OCI-LY3 (cell line): ENCODE results near the gene TAF1.

Experiments used
- H2AFZ ChIP-seq: fragments of 200-600, 300-600 bp; shearing (Covaris generic); 2 replicates; pipeline ENCODE4 v1.6.0; 2014; ENCODE audit warnings: antibody characterized with exemption, low read depth, low read length
- H3K27ac ChIP-seq: fragments of 200-600, 300-600 bp; sonication (generic); 2 replicates; pipeline ENCODE4 v1.5.1; 2014; ENCODE audit warnings: mild to moderate bottlenecking, low read length, moderate library complexity, mixed read lengths
- H3K27me3 ChIP-seq: fragments of 200-600, 300-600 bp; sonication (generic); 2 replicates; pipeline ENCODE4 v1.6.1; 2014; ENCODE audit warnings: low read depth, low read length, mixed read lengths
- H3K36me3 ChIP-seq: fragments of 200-600, 300-600 bp; sonication (generic); replicated peaks from 2 replicates; pipeline ENCODE3; 2014; ENCODE audit warnings: low read depth, low read length, mixed read lengths
- H3K4me1 ChIP-seq: fragments of 300-600, 200-600 bp; sonication (generic); 2 replicates; pipeline ENCODE4 v1.6.1; 2014; ENCODE audit warnings: low read length, mixed read lengths
- H3K4me2 ChIP-seq: fragments of 200-600, 300-600 bp; sonication (generic); 2 replicates; pipeline ENCODE4 v1.6.1; 2014; ENCODE audit warnings: low read length, mixed read lengths
- H3K4me3 ChIP-seq: fragments of 300-600, 200-600 bp; sonication (generic); 2 replicates; pipeline ENCODE4 v1.5.1; 2014; ENCODE audit warnings: antibody characterized with exemption, mild to moderate bottlenecking, low read length, moderate library complexity
- H3K79me2 ChIP-seq: fragments of 300-600, 200-600 bp; shearing (Covaris generic); 2 replicates; pipeline ENCODE4 v1.6.1; 2014; ENCODE audit warnings: mild to moderate bottlenecking, low read length, mixed read lengths
- H3K9ac ChIP-seq: fragments of 300-600, 200-600 bp; shearing (Covaris generic); 2 replicates; pipeline ENCODE4 v1.6.0; 2014; ENCODE audit warnings: mild to moderate bottlenecking, low read length, moderate library complexity
- H3K9me3 ChIP-seq: fragments of 200-600, 300-600 bp; shearing (Covaris generic); 2 replicates; pipeline ENCODE4 v1.6.1; 2014; ENCODE audit warnings: low read length, mixed read lengths; ENCODE audit not compliant: insufficient read depth
- H4K20me1 ChIP-seq: fragments of 200-600, 300-600 bp; sonication (generic); 2 replicates; pipeline ENCODE4 v1.6.1; 2016; ENCODE audit warnings: low read length, mixed read lengths; ENCODE audit not compliant: insufficient read depth
- EZH2phosphoT487 ChIP-seq: fragments of 200-600 bp; shearing (Covaris generic); IDR thresholded peaks from 2 replicates; pipeline ENCODE4 v1.6.1; 2018; ENCODE audit warnings: antibody characterized with exemption, mixed run types, low read depth
- TF ChIP-seq, protein P1 (sequence below): fragments of 200-600, 300-600 bp; sonication (generic); IDR thresholded peaks from 2 replicates; pipeline ENCODE4 v1.5.1; 2014; ENCODE audit warnings: antibody characterized with exemption, low read length, low read depth

Gene TAF1

DNA sequence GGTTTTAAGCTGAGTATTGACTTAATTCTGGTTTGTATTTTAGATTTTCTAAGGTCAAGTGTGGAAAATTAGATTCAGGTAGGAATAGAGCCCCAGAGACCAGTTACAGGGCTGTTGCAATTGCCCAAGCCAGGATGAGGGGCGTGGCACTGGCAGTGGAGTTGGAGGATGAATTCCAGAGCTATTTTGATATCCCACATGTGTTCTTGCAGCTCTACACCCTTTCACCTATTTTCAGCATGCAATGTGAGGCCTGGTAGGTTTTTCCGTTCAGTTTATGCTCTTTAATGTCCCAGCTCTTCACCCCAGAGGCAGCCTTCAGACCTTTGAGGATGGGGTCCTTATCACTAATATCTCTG, 148.9 kb downstream of the TAF1 start:
- Histone ChIP-seq H3K4me2 (peak overlapping the region; percentile 52), H3K4me1 (peaks cover 24% of the 10 kb centered on the region), H3K9ac (no peak overlapping the region), H3K4me3 (no peak overlapping the region), H3K27me3 (no peaks in the 10 kb centered on the region), H3K79me2 (no peaks in the 10 kb centered on the region), H2AFZ (no peak overlapping the region), H3K27ac (peak overlapping the region; percentile 34; the same call in 1 of the 2 replicates), H4K20me1 (no peaks in the 10 kb centered on the region), H3K36me3 (no peaks in the 10 kb centered on the region), H3K9me3 (no peaks in the 10 kb centered on the region)
- TF ChIP-seq EZH2phosphoT487: no peak
- TF ChIP-seq, protein P1, sequence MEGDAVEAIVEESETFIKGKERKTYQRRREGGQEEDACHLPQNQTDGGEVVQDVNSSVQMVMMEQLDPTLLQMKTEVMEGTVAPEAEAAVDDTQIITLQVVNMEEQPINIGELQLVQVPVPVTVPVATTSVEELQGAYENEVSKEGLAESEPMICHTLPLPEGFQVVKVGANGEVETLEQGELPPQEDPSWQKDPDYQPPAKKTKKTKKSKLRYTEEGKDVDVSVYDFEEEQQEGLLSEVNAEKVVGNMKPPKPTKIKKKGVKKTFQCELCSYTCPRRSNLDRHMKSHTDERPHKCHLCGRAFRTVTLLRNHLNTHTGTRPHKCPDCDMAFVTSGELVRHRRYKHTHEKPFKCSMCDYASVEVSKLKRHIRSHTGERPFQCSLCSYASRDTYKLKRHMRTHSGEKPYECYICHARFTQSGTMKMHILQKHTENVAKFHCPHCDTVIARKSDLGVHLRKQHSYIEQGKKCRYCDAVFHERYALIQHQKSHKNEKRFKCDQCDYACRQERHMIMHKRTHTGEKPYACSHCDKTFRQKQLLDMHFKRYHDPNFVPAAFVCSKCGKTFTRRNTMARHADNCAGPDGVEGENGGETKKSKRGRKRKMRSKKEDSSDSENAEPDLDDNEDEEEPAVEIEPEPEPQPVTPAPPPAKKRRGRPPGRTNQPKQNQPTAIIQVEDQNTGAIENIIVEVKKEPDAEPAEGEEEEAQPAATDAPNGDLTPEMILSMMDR: no peak
